HG03575 (cell line): ENCODE data around the gene STX8.

Source experiments
- ATAC-seq: cut with Tn5 transposase; IDR thresholded peaks from one replicate; pipeline ENCODE4 v1.9.1; 2021; ENCODE audit not compliant: unreplicated experiment, insufficient number of reproducible peaks, low FRiP score; ENCODE audit errors: extremely low read depth

The STX8 gene

DNA sequence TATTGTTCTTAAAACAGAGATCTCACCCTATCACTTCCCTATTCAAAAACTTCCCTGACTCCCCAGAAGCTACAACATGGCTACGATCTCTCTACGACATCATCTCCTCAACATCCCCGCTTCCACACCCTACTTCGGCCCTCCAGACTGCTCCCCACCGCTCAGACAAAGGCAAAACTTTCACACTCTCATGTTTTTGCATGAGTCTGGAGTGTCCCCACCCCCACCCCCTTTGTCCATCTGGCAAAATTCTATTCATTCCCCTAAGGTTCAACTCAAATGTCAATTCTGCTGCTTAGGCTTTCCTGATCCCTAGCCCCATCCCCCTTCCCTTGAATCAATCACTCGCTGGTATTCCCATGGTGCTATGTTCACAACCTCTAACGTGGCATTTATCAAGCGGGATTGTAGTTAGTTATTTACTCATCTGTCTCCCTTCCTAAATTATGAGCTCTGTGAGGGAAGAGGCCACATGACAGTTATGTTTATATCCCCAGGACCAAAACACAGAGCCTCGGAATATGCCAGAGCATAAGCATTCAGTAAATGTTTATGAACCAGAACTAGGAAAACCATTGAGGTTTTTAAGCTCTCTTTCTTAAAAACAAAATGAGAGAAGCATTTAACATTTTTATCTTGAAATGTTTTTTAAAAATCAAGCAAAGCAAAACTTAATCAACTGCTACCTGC, 55.9 kb downstream of the STX8 start:
- ATAC-seq: no peak

DNA sequence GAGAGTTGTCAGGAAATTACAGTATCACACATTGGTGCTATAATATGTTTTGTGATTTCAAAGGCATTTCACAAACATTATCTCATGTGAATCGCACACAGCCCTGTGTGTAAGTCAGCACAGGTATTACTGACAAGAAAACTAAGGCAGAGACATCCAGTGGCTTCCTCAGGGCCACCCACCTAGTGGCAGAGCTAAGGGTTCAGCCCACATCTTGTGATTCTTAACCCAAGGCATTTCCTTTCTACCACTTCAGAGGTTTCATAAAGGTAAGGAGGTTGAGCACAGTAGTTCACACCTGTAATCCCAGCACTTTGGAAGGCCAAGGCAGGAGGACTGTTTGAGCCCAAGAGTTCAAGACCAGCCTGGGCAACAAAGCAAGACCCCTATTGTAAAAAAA, 58.2 kb downstream of the STX8 start:
- no peak for ATAC-seq

DNA sequence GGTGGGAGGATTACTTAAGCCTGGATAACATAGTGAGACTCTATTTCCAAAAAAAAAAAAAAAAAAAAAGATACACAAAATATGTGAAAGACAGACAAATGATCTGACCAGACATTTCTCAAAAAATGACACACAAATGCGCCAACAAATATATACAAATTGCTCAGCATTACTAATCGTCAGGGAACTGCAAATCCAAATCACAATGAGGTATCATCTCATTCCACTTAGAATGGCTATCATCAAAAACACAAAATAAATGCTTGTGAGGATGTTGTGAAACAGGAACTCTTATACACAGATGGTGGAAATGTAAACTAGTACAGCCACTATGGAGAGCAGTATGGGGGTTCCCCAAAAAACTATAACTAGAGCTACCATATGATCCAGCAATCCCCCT, 62.4 kb downstream of the STX8 start:
- ATAC-seq: no peak

DNA sequence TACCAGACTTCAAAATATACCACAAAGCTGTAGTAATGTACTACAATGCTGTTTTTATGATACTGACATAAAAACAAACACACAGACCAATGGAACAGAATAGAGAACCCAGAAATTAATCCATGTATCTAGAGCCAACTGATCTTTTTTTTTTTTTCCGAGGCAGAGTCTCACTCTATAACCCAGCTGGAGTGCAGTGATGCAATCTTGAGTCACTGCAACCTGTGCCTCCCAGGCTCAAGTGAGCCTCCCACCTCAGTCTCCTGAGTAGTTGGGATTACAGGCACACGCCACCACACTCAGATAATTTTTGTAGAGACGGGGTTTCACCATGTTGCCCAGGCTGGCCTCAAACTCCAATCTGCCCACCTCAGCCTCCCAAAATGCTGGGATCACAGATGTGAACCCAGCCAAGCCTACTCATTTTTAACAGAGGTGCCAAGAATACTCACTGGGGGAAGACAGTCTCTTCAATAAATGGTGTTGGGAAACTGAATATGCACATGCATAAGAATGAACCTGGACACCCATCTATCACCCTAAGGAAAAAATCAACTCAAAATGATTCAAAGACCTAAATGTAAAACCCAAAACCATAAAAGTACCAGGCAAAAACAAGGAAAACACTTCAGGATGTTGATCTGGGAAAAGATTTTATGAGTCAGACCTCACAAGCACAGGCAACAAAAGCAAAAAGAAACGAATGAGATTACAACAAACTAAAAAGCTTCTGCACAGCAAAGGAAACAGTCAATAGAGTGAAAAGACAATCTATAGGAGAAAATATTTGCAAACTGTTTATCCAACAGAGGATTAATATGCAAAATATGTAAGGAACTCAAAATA, 63.1 kb downstream of the STX8 start:
- ATAC-seq: no peak

DNA sequence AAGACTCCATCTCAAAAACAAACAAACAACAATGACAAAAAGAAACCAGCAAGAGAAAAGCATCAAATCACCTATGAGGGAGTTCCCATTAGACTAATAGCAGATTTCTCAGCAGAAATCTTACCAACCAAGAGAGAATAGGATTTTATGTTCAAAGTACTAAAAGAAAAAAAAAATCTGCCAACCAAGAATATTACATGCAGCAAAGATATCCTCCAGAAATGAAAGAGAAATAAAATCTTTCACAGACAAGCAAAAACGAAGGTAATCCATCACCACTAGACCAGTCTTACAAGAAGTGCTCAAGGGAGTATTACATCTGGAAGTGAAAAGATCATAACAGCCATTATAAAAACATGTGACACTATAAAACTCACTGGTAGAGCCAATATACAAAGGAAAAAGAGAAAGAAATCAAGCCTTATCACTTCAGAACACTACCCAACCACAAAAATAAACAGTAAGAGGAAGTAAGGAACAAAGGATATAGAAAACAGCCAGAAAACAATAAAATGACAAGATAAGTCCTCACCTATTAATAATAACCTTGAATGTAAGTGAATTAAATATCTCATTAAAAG, 66.3 kb downstream of the STX8 start:
- no peak for ATAC-seq

DNA sequence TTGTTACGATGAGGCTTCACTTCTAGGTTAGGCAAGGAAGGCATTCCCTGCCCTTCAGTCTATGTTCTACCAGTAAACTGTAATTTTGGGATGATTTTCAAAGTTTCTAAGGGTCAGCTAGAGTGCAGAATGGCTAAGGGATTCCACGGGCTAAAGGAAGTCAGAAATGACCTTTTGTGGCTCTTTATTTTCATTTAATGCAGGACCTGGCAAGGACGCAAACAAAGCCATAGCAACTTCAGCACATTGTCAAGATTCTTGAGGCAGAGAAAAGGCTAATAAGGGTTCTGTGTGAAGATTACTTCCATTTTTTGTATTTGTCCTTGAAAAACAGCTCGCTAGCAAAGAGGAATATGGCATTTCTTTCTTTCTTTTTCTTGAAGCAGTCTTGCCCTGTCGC, 76.6 kb downstream of the STX8 start:
- no peak for ATAC-seq

DNA sequence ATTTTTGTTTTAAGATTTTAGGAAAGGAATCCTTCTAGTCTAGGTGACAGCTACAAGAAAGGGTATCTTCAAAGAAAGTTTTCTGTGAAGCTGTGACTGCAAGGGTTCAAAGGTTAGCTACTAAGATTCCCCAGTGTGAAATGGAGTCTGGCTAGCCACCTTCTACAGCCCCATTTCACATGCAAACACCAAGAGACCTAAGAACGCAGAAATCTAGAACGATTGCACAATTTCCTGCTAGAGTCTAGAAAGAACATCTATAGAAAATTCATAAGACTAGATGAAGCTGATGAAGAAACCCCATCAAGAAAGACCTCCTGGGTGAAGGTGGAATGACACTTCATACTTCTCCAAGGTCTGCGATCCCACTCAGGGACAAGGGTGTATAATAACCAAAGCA, 77.1 kb downstream of the STX8 start:
- ATAC-seq: no peak

DNA sequence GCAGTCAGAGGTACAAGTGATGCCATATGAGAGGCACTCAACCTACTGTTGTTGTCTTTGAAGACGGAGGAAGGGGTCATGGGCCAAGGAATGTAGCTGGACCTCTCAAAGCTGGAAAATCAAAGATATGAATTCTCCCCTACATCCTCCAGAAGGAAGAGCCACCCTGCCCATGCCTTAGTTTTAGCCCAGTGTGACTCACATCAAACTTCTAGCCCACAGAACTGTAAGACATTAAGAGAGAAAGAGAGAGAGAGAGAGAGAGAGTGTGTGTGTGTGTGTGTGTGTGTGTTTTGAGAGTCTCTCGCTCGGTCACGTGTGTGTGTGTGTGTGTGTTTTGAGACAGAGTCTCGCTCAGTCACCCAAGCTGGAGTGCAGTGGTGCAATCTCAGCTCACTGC, 87.1 kb downstream of the STX8 start:
- ATAC-seq: no peak

DNA sequence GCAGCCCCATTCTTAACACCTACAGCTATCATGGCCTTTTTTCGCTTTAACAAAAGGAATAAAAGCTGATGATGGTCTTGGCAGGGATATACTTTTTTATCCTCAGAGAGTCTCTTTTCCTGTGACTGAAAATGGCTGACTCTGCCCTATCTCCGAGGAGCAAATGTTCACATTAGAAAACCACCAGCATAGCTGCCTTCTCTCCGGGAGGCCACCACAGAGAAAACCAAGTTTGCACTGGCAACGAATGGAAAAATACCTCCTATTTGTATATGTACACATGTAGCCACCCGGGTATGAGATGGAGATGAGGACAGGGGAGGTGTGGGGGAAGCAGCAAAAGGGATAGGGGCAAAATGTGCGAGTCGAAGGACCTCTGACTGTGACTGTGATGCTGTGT, 88.2 kb downstream of the STX8 start:
- no peak for ATAC-seq

DNA sequence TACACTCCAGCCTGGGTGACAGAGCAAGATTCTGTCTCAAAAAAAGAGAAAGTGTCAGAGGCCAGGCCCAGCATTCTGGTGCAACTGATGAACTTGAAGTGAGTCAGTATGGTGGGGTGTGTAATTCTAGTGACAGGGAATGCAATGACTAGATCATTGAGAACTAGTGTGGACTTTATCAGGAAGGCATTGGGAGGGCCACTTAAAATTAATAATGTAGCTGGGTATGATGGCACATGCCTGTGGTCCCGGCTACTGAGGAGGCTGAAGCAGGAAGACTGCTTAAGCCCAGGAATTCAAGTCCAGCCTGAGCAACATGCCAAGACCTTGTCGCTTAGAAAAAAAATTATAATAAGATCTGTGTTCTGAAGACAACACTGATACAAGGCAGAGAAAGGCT, 90.8 kb downstream of the STX8 start:
- no peak for ATAC-seq

DNA sequence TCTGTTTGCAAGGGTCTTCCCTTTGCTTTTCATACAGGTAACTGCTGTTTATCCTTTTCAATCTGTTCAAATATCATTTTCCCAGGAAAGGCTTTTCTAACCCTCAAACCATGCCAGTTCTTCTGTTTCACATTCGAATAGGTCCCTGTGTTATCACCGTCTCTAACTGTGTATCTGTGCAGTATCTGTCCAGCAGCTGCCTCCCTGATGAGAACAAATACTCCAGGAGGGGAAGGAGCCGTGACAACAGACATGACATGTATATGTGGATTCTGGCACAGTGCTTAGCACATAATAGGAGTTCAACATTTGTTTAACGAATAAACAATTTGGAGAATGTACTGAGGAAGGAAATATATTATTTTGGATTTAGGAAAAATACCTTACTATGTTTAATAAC, 95.7 kb downstream of the STX8 start:
- ATAC-seq: no peak

DNA sequence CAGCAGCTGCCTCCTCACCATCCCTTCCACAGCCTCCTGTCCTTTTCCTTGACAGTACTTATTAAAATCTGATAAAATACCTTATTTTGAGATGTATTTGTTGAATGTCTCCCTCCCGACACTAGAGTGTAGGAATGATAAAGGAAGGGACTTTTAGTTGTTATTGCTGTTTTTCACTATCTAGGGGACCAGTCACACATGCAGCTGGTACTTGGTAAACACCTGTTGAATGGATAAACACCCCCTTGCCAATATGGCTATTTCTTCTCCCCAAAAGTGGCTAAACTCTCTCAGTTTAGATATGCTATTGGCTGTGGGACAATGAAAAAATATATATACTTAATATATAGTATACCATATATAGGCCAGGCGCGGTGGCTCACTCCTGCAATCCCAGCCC, 96.7 kb downstream of the STX8 start:
- no peak for ATAC-seq

DNA sequence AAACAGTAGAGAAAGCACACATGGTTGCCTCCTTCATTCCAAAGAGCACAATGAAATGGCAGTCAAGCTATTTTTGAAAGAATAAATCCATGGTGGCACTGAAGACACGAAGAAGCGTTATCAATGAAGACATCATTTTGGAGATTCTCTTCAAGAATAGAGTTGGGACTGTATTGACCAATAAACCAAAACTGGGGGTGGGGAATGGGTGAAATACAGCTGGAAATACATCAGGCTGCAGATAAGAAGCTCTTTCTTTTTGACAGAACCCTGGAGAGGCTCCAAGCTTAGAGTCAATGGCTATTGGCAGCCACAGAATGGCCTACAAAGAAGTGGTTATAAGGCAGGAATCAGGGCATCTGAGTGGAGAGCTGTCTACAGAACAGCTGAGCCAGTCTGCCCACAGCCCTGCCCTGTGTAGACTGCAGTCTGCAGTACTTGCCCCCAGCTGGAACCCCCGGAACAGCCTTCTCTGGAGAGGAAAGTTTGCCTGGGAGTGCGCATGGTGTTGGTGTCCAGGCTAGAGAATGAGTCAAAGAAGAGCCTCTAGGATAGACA, 100.4 kb downstream of the STX8 start:
- ATAC-seq: no peak

DNA sequence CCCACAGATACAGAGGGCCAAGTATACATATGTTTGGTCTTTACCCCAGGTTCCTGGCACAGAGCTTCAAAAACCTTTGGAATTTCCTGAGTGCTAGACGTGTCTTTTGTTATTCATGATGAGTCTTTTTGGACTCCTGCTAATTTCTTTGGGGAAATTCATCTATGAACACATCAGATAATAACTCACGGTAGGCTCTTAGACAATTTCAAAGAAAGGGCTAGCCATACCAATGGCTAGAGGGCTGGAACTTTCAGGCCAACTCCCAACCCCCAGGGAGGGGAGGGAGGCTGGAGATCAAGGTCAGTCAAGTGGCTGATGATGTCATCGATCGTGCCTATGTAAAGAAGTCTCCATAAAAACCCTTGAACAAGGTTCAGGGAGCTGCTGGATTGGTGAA, 101.9 kb downstream of the STX8 start:
- ATAC-seq: no peak

DNA sequence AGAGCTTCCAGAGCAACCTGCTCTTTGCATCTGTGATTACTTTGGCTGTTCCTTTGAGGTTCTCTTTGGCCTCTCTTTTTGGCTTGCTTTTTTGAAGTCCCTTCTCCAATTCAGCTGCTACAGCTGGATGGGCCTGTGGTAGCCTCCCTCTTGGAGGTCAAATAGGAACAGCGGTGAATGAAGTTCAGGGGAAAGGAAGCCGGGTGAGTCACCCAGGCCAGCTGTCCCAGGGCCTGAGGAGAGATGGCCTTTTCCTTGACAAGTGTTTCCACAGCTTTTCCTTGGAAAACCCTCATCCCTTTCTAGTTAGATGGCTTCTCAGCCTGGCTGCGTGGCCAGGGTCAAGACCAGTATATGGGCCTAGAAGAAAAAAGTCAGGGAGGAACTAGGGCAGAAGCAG, 103.1 kb downstream of the STX8 start:
- ATAC-seq: no peak

DNA sequence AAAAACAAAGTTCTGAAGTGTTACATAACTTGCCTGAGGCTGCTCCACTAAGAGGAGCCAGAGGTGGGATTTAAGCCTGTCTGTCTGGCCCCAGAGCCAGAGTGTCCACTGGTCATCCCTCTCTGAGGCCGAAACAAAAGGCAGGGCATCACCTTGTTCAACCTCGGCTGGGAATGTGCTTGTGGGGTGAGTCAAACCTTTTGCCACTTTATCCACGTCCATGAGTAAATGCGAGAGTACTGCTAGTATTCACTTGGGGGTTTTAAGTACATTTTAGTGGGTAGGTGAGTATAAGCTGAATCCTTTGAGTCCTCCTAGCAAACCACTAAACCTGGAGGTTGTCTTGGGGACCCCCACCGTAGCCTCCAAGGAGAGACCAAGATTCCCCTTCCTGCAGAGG, 103.5 kb downstream of the STX8 start:
- no peak for ATAC-seq

DNA sequence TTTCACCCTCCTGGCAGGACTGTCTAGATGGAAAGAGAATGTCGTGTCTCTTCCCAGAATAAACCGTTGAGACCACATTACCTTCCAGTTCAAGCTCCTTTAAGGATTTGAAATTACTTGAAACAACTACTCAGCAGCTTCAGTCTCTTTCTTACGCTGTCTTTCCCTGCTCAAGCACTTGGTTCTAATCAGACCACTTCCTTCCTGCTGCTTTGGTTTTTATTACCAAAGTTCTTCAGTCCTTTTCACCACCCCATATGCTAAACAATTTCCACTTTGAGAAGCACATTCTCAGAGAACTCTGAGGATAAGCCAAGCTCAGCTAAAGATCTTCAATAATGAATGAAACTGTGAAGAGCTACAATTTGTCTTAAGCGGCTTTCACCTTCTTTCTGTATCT, 105.4 kb downstream of the STX8 start:
- no peak for ATAC-seq

DNA sequence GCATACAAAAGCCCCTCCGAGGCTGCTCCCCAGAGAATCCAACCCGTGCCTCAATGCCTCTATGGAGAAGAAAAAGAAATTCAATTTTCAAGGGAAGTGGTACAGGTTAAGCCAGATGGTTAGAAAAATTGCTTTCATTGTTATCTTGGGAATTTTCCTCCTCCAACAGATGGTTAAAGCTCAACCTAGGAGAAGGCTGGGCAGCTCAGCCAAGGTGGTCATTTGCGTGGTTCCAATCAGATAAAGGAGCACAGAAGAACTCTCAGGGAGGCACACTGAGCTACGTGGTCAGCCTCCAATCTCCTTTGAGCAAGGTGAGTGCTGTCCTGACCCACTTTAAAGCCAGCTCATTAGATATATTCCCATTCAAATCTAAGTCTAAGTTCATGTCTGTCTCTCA, 106.7 kb downstream of the STX8 start:
- no peak for ATAC-seq

DNA sequence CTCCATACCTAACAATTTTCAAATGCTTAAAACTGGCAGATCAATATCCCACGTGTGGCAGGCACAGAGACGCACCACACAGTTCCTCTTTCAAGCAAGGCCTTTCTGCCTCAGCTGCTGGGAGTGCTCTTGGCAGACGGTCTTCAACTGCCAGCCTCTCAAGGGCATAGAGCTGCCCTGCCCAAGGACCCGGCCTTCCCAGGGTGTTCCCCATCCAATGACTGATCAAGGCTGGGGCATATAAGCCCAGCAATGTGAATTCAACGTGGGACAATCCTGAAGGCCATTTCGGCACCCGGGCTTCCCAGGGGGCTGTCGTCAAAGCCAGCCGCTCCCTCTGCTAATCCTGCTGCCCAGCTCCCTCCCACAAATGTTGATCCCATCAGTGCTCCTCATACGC, 107.1 kb downstream of the STX8 start:
- ATAC-seq: no peak

DNA sequence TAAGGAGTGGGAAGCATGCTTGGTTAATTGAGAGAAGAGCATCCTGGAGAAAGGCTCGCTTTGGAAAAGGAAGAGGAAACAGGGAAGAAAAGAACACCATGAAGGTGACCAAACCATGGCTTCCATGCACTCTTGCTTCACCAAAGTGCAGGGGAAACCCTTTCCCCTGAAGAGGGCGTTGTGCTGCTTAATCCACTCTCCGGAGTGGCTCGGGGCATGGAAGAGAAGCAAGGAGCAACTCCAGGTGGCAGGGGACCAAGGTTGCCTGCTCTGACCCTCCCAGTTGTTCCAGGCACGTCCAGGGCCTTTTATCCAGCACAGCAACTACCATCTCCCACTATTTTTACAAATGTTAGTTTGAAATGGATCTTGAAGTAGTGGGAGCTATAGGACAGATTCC, 108.1 kb downstream of the STX8 start:
- no peak for ATAC-seq
